ENCODE measurements around the gene EVL. TPM values are rescaled to one million over a fixed set of nuclear protein-coding genes. Genes with fewer than 3 reads are reported as not detected.

EVL gene
- total and polyA plus RNA-seq, 3 donors from 2014 or later = 87.4 to 96.8 (median 91.7) TPM

- DNase-seq = no peak
- no peak overlapping the region for H3K27ac ChIP-seq
- H3K4me1 ChIP-seq = no peaks in the 10 kb centered on the region
- H3K36me3 ChIP-seq (ENCODE audit: low read depth, missing control alignments) = no peaks in the 10 kb centered on the region
- H3K9me3 ChIP-seq = no peaks in the 10 kb centered on the region
- WGBS, 2 donors = 79 to 84% methylated on average over 2 of the region's 2 CpGs
- intact Hi-C loops (cut with DNase I; ENCODE audit: low total_unique reads) = no loop called here
- TF ChIP-seq CTCF (IDR thresholded peaks at IDR 0.05) = no peak
- TF ChIP-seq POLR2A (IDR thresholded peaks at IDR 0.05) = no peak
- H3K4me3 ChIP-seq = no peak overlapping the region
- no peaks in the 10 kb centered on the region for H3K27me3 ChIP-seq
Observed at GRCh38 chr14:100049220-100049619, 16.0 kb upstream of the EVL start.

GRCh38 chr14:100051103-100051502, 14.1 kb upstream of the EVL start:
- Histone ChIP-seq H3K27ac (no peak overlapping the region), H3K27me3 (no peaks in the 10 kb centered on the region), H3K36me3 (ENCODE audit: low read depth, missing control alignments) (no peaks in the 10 kb centered on the region), H3K9me3 (no peaks in the 10 kb centered on the region), H3K4me1 (no peaks in the 10 kb centered on the region), H3K4me3 (no peak overlapping the region)
- WGBS, 2 donors = 99 to 100% methylated on average over 2 of the region's 2 CpGs
- DNase-seq = no peak
- TF ChIP-seq CTCF (IDR thresholded peaks at IDR 0.05) (no peak), POLR2A (IDR thresholded peaks at IDR 0.05) (no peak)
- intact Hi-C loops (cut with DNase I; ENCODE audit: low total_unique reads) = no loop called here

GRCh38 chr14:100051543-100051942, 13.7 kb upstream of the EVL start:
- WGBS, 2 donors = 93 to 96% methylated on average over 5 of the region's 5 CpGs
- Histone ChIP-seq H3K36me3 (ENCODE audit: low read depth, missing control alignments) (no peaks in the 10 kb centered on the region), H3K27me3 (no peaks in the 10 kb centered on the region), H3K9me3 (no peaks in the 10 kb centered on the region), H3K4me1 (no peaks in the 10 kb centered on the region), H3K4me3 (no peak overlapping the region), H3K27ac (no peak overlapping the region)
- intact Hi-C loops (cut with DNase I; ENCODE audit: low total_unique reads) = no loop called here
- TF ChIP-seq CTCF (IDR thresholded peaks at IDR 0.05) (no peak), POLR2A (IDR thresholded peaks at IDR 0.05) (no peak)
- DNase-seq = no peak

- no peak for DNase-seq
- 50 to 63% methylated on average over 2 of the region's 2 CpGs for WGBS, 2 donors
Observed at GRCh38 chr14:100052819-100053218, 12.4 kb upstream of the EVL start.

More at GRCh38 chr14:100052819-100053218, 12.4 kb upstream of the EVL start:
- Histone ChIP-seq H3K9me3 (no peaks in the 10 kb centered on the region), H3K36me3 (ENCODE audit: low read depth, missing control alignments) (no peaks in the 10 kb centered on the region), H3K4me1 (no peaks in the 10 kb centered on the region), H3K27me3 (no peaks in the 10 kb centered on the region), H3K4me3 (no peak overlapping the region), H3K27ac (no peak overlapping the region)
- no peak for TF ChIP-seq POLR2A (IDR thresholded peaks at IDR 0.05)
- no peak for TF ChIP-seq CTCF (IDR thresholded peaks at IDR 0.05)
- intact Hi-C loops (cut with DNase I; ENCODE audit: low total_unique reads) = no loop called here

Data from testis (tissue), 3 donors.